ENCODE measurements around the gene PYY. TPM values are rescaled to one million over a fixed set of nuclear protein-coding genes. Genes with fewer than 3 reads are reported as not detected.

The PYY gene
- total RNA-seq, 2 experiments from 2014 or later = not detected

- no peak overlapping the region for H3K4me3 Mint-ChIP-seq
- CTCF ChIA-PET = no interaction called here
- no peak overlapping the region for H3K27ac Mint-ChIP-seq
- H3K4me1 Mint-ChIP-seq = peaks cover 17% of the 10 kb centered on the region
- no peaks in the 10 kb centered on the region for H3K9me3 Mint-ChIP-seq
- H3K36me3 Mint-ChIP-seq (ENCODE audit: low read depth) = no peaks in the 10 kb centered on the region
- no peak for DNase-seq
- H3K27me3 Mint-ChIP-seq = peaks cover 63% of the 10 kb centered on the region
- POLR2A ChIA-PET = no interaction called here
Observed at GRCh38 chr17:43905400-43905984, 48.2 kb downstream of the PYY start.

Other genes starting within 250 kb of the PYY start
- not detected for gene SOST, start 195.1 kb downstream of the PYY start, total RNA-seq
- 1 to 10 TPM; 8.3 to 8.6 TPM for gene DUSP3, start 175.0 kb downstream of the PYY start, total RNA-seq
- not detected for gene CFAP97D1, start 173.5 kb downstream of the PYY start, total RNA-seq
- not detected for gene MPP3, start 120.8 kb downstream of the PYY start, total RNA-seq
- gene CD300LG, start 106.8 kb downstream of the PYY start, total RNA-seq = not detected
- gene MPP2, start 46.4 kb downstream of the PYY start, total RNA-seq = under 1 TPM; 0.48 to 0.65 TPM
- gene PPY, start 11.5 kb downstream of the PYY start, total RNA-seq = not detected
- gene NAGS, start 50.7 kb upstream of the PYY start, total RNA-seq = 1 to 10 TPM; 1.5 TPM
- gene TMEM101, start 61.0 kb upstream of the PYY start, total RNA-seq = 10 to 100 TPM; 32.2 to 35.5 TPM
- gene LSM12, start 112.7 kb upstream of the PYY start, total RNA-seq = 10 to 100 TPM; 61.1 to 62.8 TPM
- 10 to 100 TPM; 19.3 to 19.9 TPM for gene G6PC3, start 116.8 kb upstream of the PYY start, total RNA-seq
- gene HDAC5, start 169.7 kb upstream of the PYY start, total RNA-seq = 10 to 100 TPM; 42.2 to 42.7 TPM
- gene HROB, start 188.0 kb upstream of the PYY start, total RNA-seq = 10 to 100 TPM; 13.4 to 13.5 TPM
- under 1 TPM in 1 of 2 experiments, not detected in 1; 0.38 TPM for gene ASB16, start 216.8 kb upstream of the PYY start, total RNA-seq
- 10 to 100 TPM; 42.2 to 42.7 TPM for gene TMUB2, start 233.0 kb upstream of the PYY start, total RNA-seq
- gene ATXN7L3, start 245.9 kb upstream of the PYY start, total RNA-seq = 100 to 1,000 TPM; 106 to 107 TPM

Measured in activated CD4-positive, alpha-beta memory T cell treated with anti-CD3 and anti-CD28 coated beads, Interleukin-2, amount 10 ng/mL, durations not matched to agents 7 days and 5 days (primary cell).